Karpas-422 (cell line): Measurements from ENCODE around the gene YPEL1. TPM values are rescaled to one million over a fixed set of nuclear protein-coding genes. Genes with fewer than 3 reads are reported as not detected.

Source experiments
- DNase-seq: peaks from one replicate; pipeline ENCODE4 v3.0.0-alpha.2; 2015
- H2AFZ ChIP-seq: fragments of 200-600 bp; sonication (generic); 2 replicates; pipeline ENCODE4 v1.6.1; 2014; ENCODE audit warnings: antibody characterized with exemption, low read length, mixed read lengths
- H3K27ac ChIP-seq: fragments of 200-600 bp; sonication (generic); 2 replicates; pipeline ENCODE4 v1.5.1; 2014; ENCODE audit warnings: mild to moderate bottlenecking, low read length, moderate library complexity
- H3K27me3 ChIP-seq: fragments of 200-600 bp; sonication (generic); 2 replicates; pipeline ENCODE4 v1.6.1; 2014; ENCODE audit warnings: low read length, mixed read lengths
- H3K36me3 ChIP-seq: fragments of 200-600 bp; sonication (generic); 2 replicates; pipeline ENCODE4 v1.6.1; 2014; ENCODE audit warnings: low read length, mixed read lengths; ENCODE audit not compliant: insufficient read depth
- H3K4me1 ChIP-seq: fragments of 200-600 bp; sonication (generic); 2 replicates; pipeline ENCODE4 v1.6.1; 2014; ENCODE audit warnings: mild to moderate bottlenecking, low read length, mixed read lengths
- H3K4me2 ChIP-seq: fragments of 200-600 bp; sonication (generic); 2 replicates; pipeline ENCODE4 v1.6.1; 2014; ENCODE audit warnings: low read length, low read depth, mild to moderate bottlenecking; ENCODE audit not compliant: poor library complexity, severe bottlenecking
- H3K4me3 ChIP-seq: fragments of 200-600 bp; sonication (generic); 2 replicates; pipeline ENCODE4 v1.5.1; 2014; ENCODE audit warnings: mild to moderate bottlenecking, antibody characterized with exemption, low read length, mixed read lengths
- H3K79me2 ChIP-seq: fragments of 200-600 bp; sonication (generic); 2 replicates; pipeline ENCODE4 v1.6.1; 2014; ENCODE audit warnings: mild to moderate bottlenecking, low read length, mixed read lengths
- H3K9ac ChIP-seq: fragments of 200-600 bp; sonication (generic); 2 replicates; pipeline ENCODE4 v1.6.0; 2014; ENCODE audit warnings: low read length
- H3K9me2 ChIP-seq: fragments of 200-600 bp; sonication (generic), shearing (Covaris generic); replicated peaks from 2 replicates; pipeline ENCODE4 v1.6.0; 2014; ENCODE audit warnings: mild to moderate bottlenecking, low read length, moderate library complexity; ENCODE audit not compliant: insufficient read depth
- H3K9me3 ChIP-seq: fragments of 300-700, 200-600 bp; sonication (generic); 2 replicates; pipeline ENCODE4 v1.6.1; 2014; ENCODE audit warnings: low read length, mixed read lengths
- H4K20me1 ChIP-seq: fragments of 200-600 bp; sonication (generic); 2 replicates; pipeline ENCODE4 v1.6.1; 2014; ENCODE audit warnings: mild to moderate bottlenecking, antibody characterized with exemption, low read length, low read depth; ENCODE audit not compliant: insufficient read depth
- total RNA-seq: library from RNA; depleted of rRNA; stranded (reverse); fragments of >200 nt; shearing (Covaris generic); gene quantifications from 2 replicates; pipeline ENCODE4 v1.2.3, GENCODE V29; 2014; ENCODE audit warnings: low replicate concordance

YPEL1 gene
- total RNA-seq, 1 experiment from 2014 or later, result 1.8 TPM

DNA sequence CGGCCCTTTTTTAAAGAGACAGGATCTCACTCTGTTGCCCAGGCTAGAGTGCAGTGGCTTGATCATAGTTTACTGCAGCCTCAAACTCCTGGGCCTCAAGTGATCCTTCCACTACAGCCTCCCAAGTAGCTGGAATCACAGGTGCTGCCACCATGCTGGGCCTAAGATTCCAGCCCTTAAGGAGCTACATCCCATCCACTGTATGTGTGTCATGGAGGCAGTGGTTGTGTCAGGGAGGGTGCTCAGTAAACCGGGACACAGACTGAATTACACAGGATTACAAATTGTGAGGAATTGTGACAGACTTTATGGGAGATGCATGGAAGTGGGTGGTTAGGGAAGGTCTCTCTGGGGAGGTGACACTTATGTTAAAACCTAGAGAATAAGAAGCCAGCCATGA is 71.9 kb downstream of the YPEL1 start:
- Histone ChIP-seq H3K4me1 (peaks cover 17% of the 10 kb centered on the region), H4K20me1 (no peaks in the 10 kb centered on the region), H3K27ac (no peak overlapping the region), H3K9me3 (no peaks in the 10 kb centered on the region), H2AFZ (no peak overlapping the region), H3K27me3 (no peaks in the 10 kb centered on the region), H3K4me2 (no peak overlapping the region), H3K4me3 (no peak overlapping the region), H3K79me2 (peaks cover 22% of the 10 kb centered on the region), H3K9ac (no peak overlapping the region), H3K9me2 (no peaks in the 10 kb centered on the region), H3K36me3 (no peaks in the 10 kb centered on the region)
- peak; percentile 39 for DNase-seq

- no peak overlapping the region for H2AFZ ChIP-seq
- H3K4me2 ChIP-seq, result no peak overlapping the region
- H4K20me1 ChIP-seq, result no peaks in the 10 kb centered on the region
- H3K4me3 ChIP-seq, result no peak overlapping the region
- no peak overlapping the region for H3K27ac ChIP-seq
- no peak for DNase-seq
- no peaks in the 10 kb centered on the region for H3K9me2 ChIP-seq
- no peak overlapping the region for H3K9ac ChIP-seq
- H3K4me1 ChIP-seq, result peaks cover 24% of the 10 kb centered on the region
- no peaks in the 10 kb centered on the region for H3K36me3 ChIP-seq
- H3K27me3 ChIP-seq, result no peaks in the 10 kb centered on the region
- no peaks in the 10 kb centered on the region for H3K9me3 ChIP-seq
- H3K79me2 ChIP-seq, result peaks cover 9% of the 10 kb centered on the region
Measured at GRCh38 chr22:21661991-21662390, 73.6 kb downstream of the YPEL1 start.

- no peak overlapping the region for H2AFZ ChIP-seq
- no peaks in the 10 kb centered on the region for H3K27me3 ChIP-seq
- H3K9me3 ChIP-seq, result no peaks in the 10 kb centered on the region
- no peak for DNase-seq
- H3K36me3 ChIP-seq, result no peaks in the 10 kb centered on the region
- no peak overlapping the region for H3K9ac ChIP-seq
- no peaks in the 10 kb centered on the region for H3K9me2 ChIP-seq
- H3K4me1 ChIP-seq, result peaks cover 25% of the 10 kb centered on the region
- H3K79me2 ChIP-seq, result no peaks in the 10 kb centered on the region
- no peak overlapping the region for H3K4me2 ChIP-seq
- H3K4me3 ChIP-seq, result no peak overlapping the region
- no peaks in the 10 kb centered on the region for H4K20me1 ChIP-seq
- H3K27ac ChIP-seq, result no peak overlapping the region
Measured at GRCh38 chr22:21660904-21661303, 74.7 kb downstream of the YPEL1 start.

GRCh38 chr22:21659864-21660525 is 75.6 kb downstream of the YPEL1 start:
- no peak overlapping the region for H2AFZ ChIP-seq
- no peaks in the 10 kb centered on the region for H3K36me3 ChIP-seq
- DNase-seq, result no peak
- no peak overlapping the region for H3K9ac ChIP-seq
- no peak overlapping the region for H3K27ac ChIP-seq
- no peaks in the 10 kb centered on the region for H4K20me1 ChIP-seq
- no peaks in the 10 kb centered on the region for H3K9me3 ChIP-seq
- peaks cover 18% of the 10 kb centered on the region for H3K4me1 ChIP-seq
- no peaks in the 10 kb centered on the region for H3K9me2 ChIP-seq
- H3K4me2 ChIP-seq, result no peak overlapping the region
- no peak overlapping the region for H3K4me3 ChIP-seq
- H3K79me2 ChIP-seq, result no peaks in the 10 kb centered on the region
- H3K27me3 ChIP-seq, result no peaks in the 10 kb centered on the region

DNA sequence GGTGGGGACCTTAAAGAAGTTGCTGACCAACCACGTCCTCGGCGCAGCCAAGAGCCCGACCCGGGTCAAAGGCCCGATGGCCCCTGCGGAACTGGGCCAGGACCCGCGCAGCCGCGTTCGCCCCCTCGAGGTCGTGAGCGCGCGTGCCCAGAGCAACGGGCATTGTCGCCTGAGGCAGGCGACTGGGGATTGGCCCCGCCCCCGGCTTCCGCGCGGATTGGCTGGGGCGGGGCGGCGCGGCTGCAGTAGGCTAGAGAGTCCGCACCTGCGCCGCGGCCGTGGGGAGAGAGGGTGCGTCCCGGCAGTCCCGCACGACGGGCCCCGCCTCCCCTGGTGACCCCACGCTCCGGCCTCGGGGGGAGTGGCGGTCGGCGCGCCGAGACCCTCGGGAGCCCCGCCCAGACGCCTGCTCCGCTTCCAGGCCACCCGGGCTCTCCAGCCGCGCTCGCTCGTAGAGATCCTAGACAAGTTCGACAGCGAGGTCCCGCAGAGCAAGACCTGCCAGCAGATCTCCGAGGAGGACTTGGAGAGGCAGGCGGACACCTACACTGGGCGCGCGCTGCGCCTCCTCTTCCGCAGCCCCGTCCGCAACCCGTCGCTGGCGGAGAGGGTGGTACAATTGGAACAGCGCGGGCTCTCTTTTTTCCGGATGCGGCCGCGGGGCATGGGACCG is 78.1 kb downstream of the YPEL1 start:
- peak; percentile 94 for DNase-seq
- H3K4me1 ChIP-seq, result peaks cover 27% of the 10 kb centered on the region
- peak overlapping the region; percentile 79 for H3K9ac ChIP-seq
- peak overlapping the region; percentile 74; the same call in 1 of the 2 replicates for H2AFZ ChIP-seq
- no peaks in the 10 kb centered on the region for H4K20me1 ChIP-seq
- H3K9me2 ChIP-seq, result no peaks in the 10 kb centered on the region
- no peaks in the 10 kb centered on the region for H3K27me3 ChIP-seq
- peak overlapping the region; percentile 78 for H3K4me3 ChIP-seq
- H3K4me2 ChIP-seq, result peak overlapping the region; percentile 86
- peaks cover 7% of the 10 kb centered on the region for H3K79me2 ChIP-seq
- peak overlapping the region; percentile 12; the same call in 1 of the 2 replicates for H3K27ac ChIP-seq
- no peaks in the 10 kb centered on the region for H3K9me3 ChIP-seq
- 0 out of 2 replicates have a peak, but pooled peaks cover 4% of the 10 kb centered on the region for H3K36me3 ChIP-seq

- no peaks in the 10 kb centered on the region for H3K27me3 ChIP-seq
- H3K79me2 ChIP-seq, result peaks cover 11% of the 10 kb centered on the region
- peak overlapping the region; percentile 78; the same call in 1 of the 2 replicates for H3K4me3 ChIP-seq
- H3K9me3 ChIP-seq, result no peaks in the 10 kb centered on the region
- no peak for DNase-seq
- H2AFZ ChIP-seq, result peak overlapping the region; percentile 14; the same call in 1 of the 2 replicates
- H4K20me1 ChIP-seq, result no peaks in the 10 kb centered on the region
- no peak overlapping the region for H3K27ac ChIP-seq
- H3K9me2 ChIP-seq, result no peaks in the 10 kb centered on the region
- H3K4me1 ChIP-seq, result peaks cover 27% of the 10 kb centered on the region
- peak overlapping the region; percentile 86 for H3K4me2 ChIP-seq
- 0 out of 2 replicates have a peak, but pooled peaks cover 4% of the 10 kb centered on the region for H3K36me3 ChIP-seq
- H3K9ac ChIP-seq, result peak overlapping the region; percentile 79
Measured at GRCh38 chr22:21657020-21657359, 78.6 kb downstream of the YPEL1 start.

DNA sequence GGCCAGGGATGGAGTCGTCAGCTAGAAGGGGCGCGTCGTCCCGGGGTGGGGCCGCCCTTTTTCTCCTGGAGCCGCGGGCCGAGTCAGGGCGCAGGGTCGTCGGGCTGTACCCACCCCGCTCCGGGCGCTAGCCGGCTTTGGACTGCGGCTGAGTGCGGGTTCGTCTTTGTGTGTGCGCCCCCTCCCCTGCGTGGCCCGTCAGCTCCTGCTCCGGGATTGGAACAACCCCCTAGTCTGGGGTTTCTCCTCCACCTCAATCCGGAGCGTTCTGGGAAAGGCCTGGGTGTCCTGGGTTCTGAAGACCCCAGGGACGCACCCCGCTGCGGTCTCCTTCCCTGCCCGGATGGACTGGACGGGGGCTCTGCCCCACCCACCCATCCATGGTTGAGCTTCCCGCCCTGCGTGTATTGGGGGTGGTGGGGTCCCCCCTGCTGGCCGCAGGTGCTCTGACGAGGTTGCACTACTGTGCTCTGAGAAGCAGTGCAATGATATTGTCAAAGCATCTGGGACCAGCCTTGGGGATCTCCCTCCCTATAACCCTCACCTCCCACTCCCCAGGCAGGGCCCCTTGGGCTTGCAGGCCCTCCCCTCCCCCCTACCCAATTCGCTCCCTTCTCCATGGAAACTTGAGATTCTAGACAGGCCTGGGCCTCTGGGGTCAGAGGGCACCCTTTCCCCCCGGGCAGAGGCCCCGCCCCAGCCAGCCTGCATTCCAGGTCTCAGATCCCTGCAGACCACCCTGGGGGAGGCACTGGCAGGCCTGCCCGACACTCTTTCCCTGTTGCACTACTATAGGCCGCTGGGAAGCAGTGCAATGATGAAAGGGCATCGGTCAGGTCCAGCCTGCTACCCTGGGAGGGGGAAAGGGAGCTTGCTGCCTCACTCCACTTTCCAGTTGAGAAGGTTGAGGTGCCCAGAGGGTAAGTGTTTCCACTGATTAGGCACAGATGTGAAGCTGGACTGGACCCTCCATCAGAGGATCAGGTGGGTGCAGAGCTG is 82.7 kb downstream of the YPEL1 start:
- peak overlapping the region; percentile 77 for H3K4me3 ChIP-seq
- peak; percentile 60 for DNase-seq
- H3K9me3 ChIP-seq, result no peaks in the 10 kb centered on the region
- no peaks in the 10 kb centered on the region for H3K27me3 ChIP-seq
- peaks cover 11% of the 10 kb centered on the region for H3K79me2 ChIP-seq
- peaks cover 4% of the 10 kb centered on the region; the same call in 1 of the 2 replicates for H3K36me3 ChIP-seq
- no peaks in the 10 kb centered on the region for H3K9me2 ChIP-seq
- peak overlapping the region; percentile 77; the same call in 1 of the 2 replicates for H2AFZ ChIP-seq
- peak overlapping the region; percentile 44; the same call in 1 of the 2 replicates for H3K27ac ChIP-seq
- peaks cover 32% of the 10 kb centered on the region for H3K4me1 ChIP-seq
- H3K9ac ChIP-seq, result peak overlapping the region; percentile 80
- peak overlapping the region; percentile 94 for H3K4me2 ChIP-seq
- H4K20me1 ChIP-seq, result no peaks in the 10 kb centered on the region
